HepG2 (cell line): ENCODE measurements around the gene ELP5. TPM values are rescaled to one million over a fixed set of nuclear protein-coding genes. Genes with fewer than 3 reads are reported as not detected.
A peak's percentile ranks its signal among the peaks of the same experiment; 100 is the strongest.

Source experiments
- FOXJ3 ChIP-seq: sonication (generic); formaldehyde crosslinking; IDR thresholded peaks from 2 replicates; pipeline ENCODE4 v1.4.0; 2020; ENCODE audit warnings: missing genetic modification reagents, mild to moderate bottlenecking, borderline replicate concordance
- FOXP1 ChIP-seq, 2 experiments: fragments of 450-650 bp in 1 of 2; IDR thresholded peaks; 2 replicates each; pipeline ENCODE4 v1.6.1; 2017 to 2018; ENCODE audit warnings: antibody characterized with exemption in 1 of 2
- GABPB1 ChIP-seq: IDR thresholded peaks from 2 replicates; pipeline ENCODE4 v1.6.1; 2016; ENCODE audit warnings: mild to moderate bottlenecking, missing genetic modification reagents, moderate library complexity, missing compliant biosample characterization
- JDP2 ChIP-seq: sonication (generic); formaldehyde crosslinking; IDR thresholded peaks from 2 replicates; pipeline ENCODE4 v1.8.1; 2022; ENCODE audit warnings: missing genetic modification reagents, borderline replicate concordance
- LCORL ChIP-seq, 2 experiments: fragments of 450-650 bp in 1 of 2; sonication (generic) in 1 of 2; formaldehyde crosslinking in 1 of 2; IDR thresholded peaks; 2 replicates each; pipeline versions ENCODE4 v1.5.0 to v1.6.1; 2017 to 2020; ENCODE audit warnings: antibody characterized with exemption in 1 of 2, missing genetic modification reagents in 1 of 2
- MED1 ChIP-seq: sonication (generic); formaldehyde crosslinking; IDR thresholded peaks from 2 replicates; pipeline ENCODE4 v1.4.0; 2020; ENCODE audit warnings: missing genetic modification reagents
- MYC ChIP-seq: sonication (generic); formaldehyde crosslinking; IDR thresholded peaks from 2 replicates; pipeline ENCODE4 v1.9.0; 2021; ENCODE audit warnings: missing genetic modification reagents, borderline replicate concordance
- NFYB ChIP-seq: sonication (generic); formaldehyde crosslinking; IDR thresholded peaks from 2 replicates; pipeline ENCODE4 v1.4.0; 2020; ENCODE audit warnings: missing genetic modification reagents
- RAD21 ChIP-seq: fragments of 450-650 bp; formaldehyde crosslinking; IDR thresholded peaks from 2 replicates; pipeline ENCODE4 v1.5.0; 2020; ENCODE audit warnings: mild to moderate bottlenecking
- RFXANK ChIP-seq: IDR thresholded peaks from 2 replicates; pipeline ENCODE4 v1.6.1; 2016
- SAP130 ChIP-seq: IDR thresholded peaks from 2 replicates; pipeline ENCODE4 v1.6.1; 2016; ENCODE audit warnings: low read depth
- SRY ChIP-seq: sonication (generic); formaldehyde crosslinking; IDR thresholded peaks from 2 replicates; pipeline ENCODE4 v1.8.0; 2022; ENCODE audit warnings: mild to moderate bottlenecking, missing genetic modification reagents
- SSRP1 ChIP-seq: IDR thresholded peaks from 2 replicates; pipeline ENCODE4 v1.6.1; 2016; ENCODE audit warnings: control low read depth
- TBP ChIP-seq: sonication (generic); formaldehyde crosslinking; IDR thresholded peaks from 2 replicates; pipeline ENCODE4 v1.5.0; 2020; ENCODE audit warnings: missing genetic modification reagents
- TCF12 ChIP-seq, 2 experiments: fragments of 450-650 bp in 1 of 2; sonication (generic) in 1 of 2; formaldehyde crosslinking in 1 of 2; IDR thresholded peaks; 2 replicates each; pipeline versions ENCODE4 v1.6.1 to v1.8.0; 2017 to 2022; ENCODE audit warnings: antibody characterized with exemption in 1 of 2, mild to moderate bottlenecking in 1 of 2, missing genetic modification reagents in 1 of 2, moderate library complexity in 1 of 2
- TEAD3 ChIP-seq: optimal IDR thresholded peaks from 2 replicates; pipeline ENCODE3; 2016; ENCODE audit warnings: borderline replicate concordance
- TOPORS ChIP-seq: sonication (generic); formaldehyde crosslinking; IDR thresholded peaks from 2 replicates; pipeline ENCODE4 v1.8.0; 2023; ENCODE audit warnings: mild to moderate bottlenecking, missing genetic modification reagents
- YEATS2 ChIP-seq: sonication (generic); formaldehyde crosslinking; IDR thresholded peaks from 2 replicates; pipeline ENCODE4 v1.4.0; 2020; ENCODE audit warnings: missing genetic modification reagents, borderline replicate concordance
- ZBTB7B ChIP-seq: sonication (generic); formaldehyde crosslinking; IDR thresholded peaks from 2 replicates; pipeline ENCODE4 v1.4.0; 2020; ENCODE audit warnings: missing genetic modification reagents
- ZEB1 ChIP-seq: IDR thresholded peaks from 2 replicates; pipeline ENCODE4 v1.6.1; 2012; ENCODE audit warnings: mild to moderate bottlenecking, low read depth, inconsistent platforms; ENCODE audit not compliant: insufficient replicate concordance
- ZFP62 ChIP-seq: sonication (generic); formaldehyde crosslinking; IDR thresholded peaks from 2 replicates; pipeline ENCODE4 v1.4.0; 2020; ENCODE audit warnings: missing genetic modification reagents
- ZFX ChIP-seq: sonication (generic); formaldehyde crosslinking; IDR thresholded peaks from 2 replicates; pipeline ENCODE4 v1.4.0; 2020; ENCODE audit warnings: mild to moderate bottlenecking, low read depth, missing genetic modification reagents, moderate library complexity
- ZNF367 ChIP-seq: sonication (generic); formaldehyde crosslinking; IDR thresholded peaks from 2 replicates; pipeline ENCODE4 v1.4.0; 2020; ENCODE audit warnings: missing genetic modification reagents, borderline replicate concordance
- ZNF747 ChIP-seq: sonication (generic); formaldehyde crosslinking; IDR thresholded peaks from 2 replicates; pipeline ENCODE4 v1.8.1; 2023; ENCODE audit warnings: missing genetic modification reagents, mild to moderate bottlenecking, borderline replicate concordance
- ZNF816 ChIP-seq: sonication (generic); formaldehyde crosslinking; IDR thresholded peaks from 2 replicates; pipeline ENCODE4 v1.8.0; 2022; ENCODE audit warnings: missing genetic modification reagents, mild to moderate bottlenecking, borderline replicate concordance
- ZXDC ChIP-seq: sonication (generic); formaldehyde crosslinking; IDR thresholded peaks from 2 replicates; pipeline ENCODE4 v1.5.0; 2020; ENCODE audit warnings: mild to moderate bottlenecking, missing genetic modification reagents
- polyA plus RNA-seq, 8 experiments: library from polyadenylated mRNA; depleted of rRNA in 3 of 8; stranded (reverse) in 7 of 8; unstranded in 1 of 8; fragments of >200 nt; fragmentation: Illumina TruSeq in 4 of 8; extraction: Trizol in 4 of 8; gene quantifications; 2 replicates each; pipeline versions ENCODE4 v1.2.1 to v1.2.3, GENCODE V29; 2011 to 2016; ENCODE audit warnings: low read depth in 4 of 8, missing spikeins in 1 of 8, mixed read lengths in 1 of 8; ENCODE audit not compliant: insufficient read depth in 1 of 8
- total RNA-seq, 5 experiments: library from RNA; depleted of rRNA; stranded (reverse); fragments of >200 nt; fragmentation: Illumina TruSeq; extraction: Trizol; gene quantifications; 2 replicates each; pipeline ENCODE4 v1.2.3, GENCODE V29; 2016; ENCODE audit warnings: low read depth in 1 of 5
- TF ChIP-seq, protein P1 (sequence below): sonication (generic); formaldehyde crosslinking; IDR thresholded peaks from 2 replicates; pipeline ENCODE4 v1.4.0; 2020; ENCODE audit warnings: mild to moderate bottlenecking, missing genetic modification reagents
- TF ChIP-seq, protein P2 (sequence below): sonication (generic); formaldehyde crosslinking; IDR thresholded peaks from 2 replicates; pipeline ENCODE4 v1.5.0; 2020; ENCODE audit warnings: missing genetic modification reagents

The ELP5 gene
- total and polyA plus RNA-seq, 2 of the 13 experiments (the other 11 are each of a cell fraction or from before 2014, with no cell fraction given) = 67.6 to 69.8 TPM

DNA sequence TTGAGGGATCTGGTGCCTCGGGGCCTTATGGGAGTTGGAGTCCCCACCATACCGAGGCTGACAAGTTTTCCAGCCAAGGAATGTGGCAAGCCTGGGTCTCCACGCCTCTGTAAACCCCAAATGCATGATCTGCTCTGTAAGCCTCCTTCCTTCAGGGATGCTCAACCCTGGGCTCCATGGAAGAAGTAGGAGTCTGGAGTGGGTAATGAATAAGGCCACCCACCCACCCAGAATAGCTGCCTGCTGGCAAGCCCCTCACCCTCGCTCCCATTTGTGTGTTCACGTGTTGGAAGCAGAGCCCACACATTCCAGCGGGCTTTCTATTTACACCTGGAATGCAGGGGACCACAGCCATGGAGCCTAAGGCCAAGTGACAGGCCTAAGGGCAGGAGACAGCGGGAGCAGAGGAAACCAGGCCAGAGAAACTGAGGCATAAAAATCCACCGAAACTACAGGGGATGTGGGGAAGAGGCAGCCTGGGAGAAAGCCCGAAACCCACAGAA lies 36.8 kb upstream of the ELP5 start (continued):
- TF ChIP-seq JDP2 (no peak), TBP (CRISPR knock-in tag) (peak; percentile 97; the same call in 1 of the 2 replicates), ZNF747 (CRISPR knock-in tag) (no peak), SSRP1 (CRISPR knock-in tag) (peak; percentile 5; the same call in 1 of the 2 replicates), ZBTB7B (CRISPR knock-in tag) (no peak), LCORL (IDR thresholded peaks at IDR 0.05) (no peak), LCORL (CRISPR knock-in tag; IDR thresholded peaks at IDR 0.05) (no peak), MYC (peak; percentile 46; the same call in 1 of the 2 replicates), TCF12 (IDR thresholded peaks at IDR 0.05) (no peak), TCF12 (CRISPR knock-in tag; IDR thresholded peaks at IDR 0.05) (no peak), ZFX (CRISPR knock-in tag) (0 out of 2 replicates have a peak, but pooled peaks have one; percentile 7), ZEB1 (peak; percentile 48), RFXANK (CRISPR knock-in tag) (no peak), GABPB1 (CRISPR knock-in tag) (0 out of 2 replicates have a peak, but pooled peaks have one; percentile 46), ZNF816 (CRISPR knock-in tag) (no peak), ZXDC (no peak), NFYB (CRISPR knock-in tag) (no peak), RAD21 (no peak), FOXJ3 (CRISPR knock-in tag) (0 out of 2 replicates have a peak, but pooled peaks have one; percentile 25), ZNF367 (CRISPR knock-in tag) (no peak), ZFP62 (CRISPR knock-in tag) (0 out of 2 replicates have a peak, but pooled peaks have one; percentile 84), TOPORS (no peak), MED1 (0 out of 2 replicates have a peak, but pooled peaks have one; percentile 6), YEATS2 (CRISPR knock-in tag) (no peak; the same call in 1 of the 2 replicates), TEAD3 (CRISPR knock-in tag) (peak; percentile 78), SRY (no peak), FOXP1 (IDR thresholded peaks at IDR 0.05) (no peak), FOXP1 (CRISPR knock-in tag; IDR thresholded peaks at IDR 0.05) (0 out of 2 replicates have a peak, but pooled peaks have one; percentile 1), SAP130 (CRISPR knock-in tag) (peak; percentile 10; the same call in 1 of the 2 replicates)
- TF ChIP-seq, protein P1, sequence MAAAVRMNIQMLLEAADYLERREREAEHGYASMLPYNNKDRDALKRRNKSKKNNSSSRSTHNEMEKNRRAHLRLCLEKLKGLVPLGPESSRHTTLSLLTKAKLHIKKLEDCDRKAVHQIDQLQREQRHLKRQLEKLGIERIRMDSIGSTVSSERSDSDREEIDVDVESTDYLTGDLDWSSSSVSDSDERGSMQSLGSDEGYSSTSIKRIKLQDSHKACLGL (CRISPR knock-in tag) = no peak
- TF ChIP-seq, protein P2, sequence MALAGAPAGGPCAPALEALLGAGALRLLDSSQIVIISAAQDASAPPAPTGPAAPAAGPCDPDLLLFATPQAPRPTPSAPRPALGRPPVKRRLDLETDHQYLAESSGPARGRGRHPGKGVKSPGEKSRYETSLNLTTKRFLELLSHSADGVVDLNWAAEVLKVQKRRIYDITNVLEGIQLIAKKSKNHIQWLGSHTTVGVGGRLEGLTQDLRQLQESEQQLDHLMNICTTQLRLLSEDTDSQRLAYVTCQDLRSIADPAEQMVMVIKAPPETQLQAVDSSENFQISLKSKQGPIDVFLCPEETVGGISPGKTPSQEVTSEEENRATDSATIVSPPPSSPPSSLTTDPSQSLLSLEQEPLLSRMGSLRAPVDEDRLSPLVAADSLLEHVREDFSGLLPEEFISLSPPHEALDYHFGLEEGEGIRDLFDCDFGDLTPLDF (CRISPR knock-in tag) = 0 out of 2 replicates have a peak, but pooled peaks have one; percentile 12
